Measurements from ENCODE around the gene FIGNL1. TPM values are rescaled to one million over a fixed set of nuclear protein-coding genes. Genes with fewer than 3 reads are reported as not detected.

The FIGNL1 gene
- total RNA-seq, 6 experiments from 2014 or later = 7.7 to 15.1 (median 12.4) TPM

DNA sequence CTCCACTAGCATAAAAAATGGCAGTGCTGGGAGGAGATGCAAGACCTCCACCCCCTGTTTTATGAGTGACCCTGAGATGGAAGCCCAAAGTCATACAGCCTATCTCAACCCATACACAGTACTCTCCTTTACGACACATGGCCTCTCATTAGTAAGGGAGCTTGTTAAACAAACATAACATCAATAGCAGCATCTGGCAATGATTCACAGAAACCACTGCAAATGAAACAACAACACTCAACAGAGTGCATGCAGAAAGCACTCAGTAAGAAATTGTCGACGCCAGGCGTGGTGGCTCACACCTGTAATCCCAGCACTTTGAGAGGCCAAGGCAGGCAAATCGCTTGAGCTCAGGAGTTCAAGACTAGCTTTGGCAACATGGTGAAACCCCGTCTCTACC is 27.5 kb upstream of the FIGNL1 start:
- Mint-ChIP-seq H3K27ac (no peak overlapping the region), H3K27me3 (ENCODE audit: insufficient read depth) (peaks cover 20% of the 10 kb centered on the region), H3K9me3 (no peaks in the 10 kb centered on the region), H3K36me3 (ENCODE audit: low read depth) (no peaks in the 10 kb centered on the region), H3K4me1 (ENCODE audit: low read depth) (no peaks in the 10 kb centered on the region), H3K4me3 (no peak overlapping the region)
- no peak for DNase-seq
- TF ChIP-seq, protein P1, sequence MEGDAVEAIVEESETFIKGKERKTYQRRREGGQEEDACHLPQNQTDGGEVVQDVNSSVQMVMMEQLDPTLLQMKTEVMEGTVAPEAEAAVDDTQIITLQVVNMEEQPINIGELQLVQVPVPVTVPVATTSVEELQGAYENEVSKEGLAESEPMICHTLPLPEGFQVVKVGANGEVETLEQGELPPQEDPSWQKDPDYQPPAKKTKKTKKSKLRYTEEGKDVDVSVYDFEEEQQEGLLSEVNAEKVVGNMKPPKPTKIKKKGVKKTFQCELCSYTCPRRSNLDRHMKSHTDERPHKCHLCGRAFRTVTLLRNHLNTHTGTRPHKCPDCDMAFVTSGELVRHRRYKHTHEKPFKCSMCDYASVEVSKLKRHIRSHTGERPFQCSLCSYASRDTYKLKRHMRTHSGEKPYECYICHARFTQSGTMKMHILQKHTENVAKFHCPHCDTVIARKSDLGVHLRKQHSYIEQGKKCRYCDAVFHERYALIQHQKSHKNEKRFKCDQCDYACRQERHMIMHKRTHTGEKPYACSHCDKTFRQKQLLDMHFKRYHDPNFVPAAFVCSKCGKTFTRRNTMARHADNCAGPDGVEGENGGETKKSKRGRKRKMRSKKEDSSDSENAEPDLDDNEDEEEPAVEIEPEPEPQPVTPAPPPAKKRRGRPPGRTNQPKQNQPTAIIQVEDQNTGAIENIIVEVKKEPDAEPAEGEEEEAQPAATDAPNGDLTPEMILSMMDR (IDR thresholded peaks at IDR 0.05) = no peak

DNA sequence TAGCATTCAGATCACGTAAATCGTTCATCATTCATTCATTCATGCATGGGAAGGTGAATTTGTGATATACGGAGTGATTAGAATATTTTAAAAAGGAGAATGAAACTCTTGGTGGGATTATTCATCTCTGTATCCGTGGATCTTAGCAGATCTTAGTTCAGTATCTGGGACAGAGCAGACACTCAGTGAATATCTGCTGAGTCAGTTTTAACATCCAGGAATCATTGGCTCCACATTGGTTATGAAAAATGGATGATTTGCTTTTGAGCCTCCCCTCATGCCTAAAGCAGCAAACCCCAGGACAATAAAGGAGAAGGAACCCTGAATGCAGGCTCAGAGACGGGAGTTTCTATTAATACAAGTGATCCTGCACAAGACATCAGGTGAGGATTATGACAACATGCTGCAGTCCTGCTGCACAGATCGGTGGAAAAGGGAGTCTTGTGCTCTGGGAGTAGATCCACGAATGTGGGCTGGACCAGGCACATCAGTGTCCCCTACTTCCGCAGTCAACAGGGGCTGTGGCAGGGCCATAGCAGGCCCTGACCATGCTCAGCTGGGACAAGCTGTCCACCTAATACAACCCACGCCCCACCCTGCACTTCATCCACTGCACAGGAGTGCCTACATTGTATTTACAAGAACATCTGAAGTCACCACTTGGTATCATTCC is 26.9 kb upstream of the FIGNL1 start:
- Mint-ChIP-seq H3K9me3 (no peaks in the 10 kb centered on the region), H3K4me3 (no peak overlapping the region), H3K27me3 (ENCODE audit: insufficient read depth) (peaks cover 17% of the 10 kb centered on the region), H3K4me1 (ENCODE audit: low read depth) (no peaks in the 10 kb centered on the region), H3K27ac (no peak overlapping the region), H3K36me3 (ENCODE audit: low read depth) (no peaks in the 10 kb centered on the region)
- TF ChIP-seq, protein P1 (IDR thresholded peaks at IDR 0.05) = no peak
- no peak for DNase-seq

DNA sequence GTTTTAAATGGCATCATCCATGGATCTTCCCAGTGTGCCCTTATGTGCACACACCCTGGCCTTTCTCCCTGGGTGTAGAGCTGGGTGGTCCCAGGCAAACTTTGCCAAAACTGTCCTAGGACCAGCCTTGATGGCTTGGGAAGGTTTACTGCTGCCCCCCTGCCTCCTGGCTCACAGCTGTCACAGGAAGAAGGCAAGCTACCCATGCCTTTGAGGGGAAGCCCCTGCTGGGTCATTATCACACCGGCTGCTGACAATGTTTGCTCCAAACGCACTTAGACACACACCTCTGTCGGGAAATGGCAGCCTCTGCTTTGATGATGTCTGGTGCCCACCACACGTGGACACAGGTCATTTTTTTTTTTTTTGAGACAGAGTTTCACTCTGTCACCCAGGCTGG is 25.2 kb upstream of the FIGNL1 start:
- TF ChIP-seq, protein P1 (IDR thresholded peaks at IDR 0.05) = no peak
- no peak overlapping the region for H3K4me3 Mint-ChIP-seq
- DNase-seq = no peak
- no peaks in the 10 kb centered on the region for H3K4me1 Mint-ChIP-seq (ENCODE audit: low read depth)
- peaks cover 23% of the 10 kb centered on the region for H3K27me3 Mint-ChIP-seq (ENCODE audit: insufficient read depth)
- no peaks in the 10 kb centered on the region for H3K9me3 Mint-ChIP-seq
- no peaks in the 10 kb centered on the region for H3K36me3 Mint-ChIP-seq (ENCODE audit: low read depth)
- H3K27ac Mint-ChIP-seq = no peak overlapping the region

DNA sequence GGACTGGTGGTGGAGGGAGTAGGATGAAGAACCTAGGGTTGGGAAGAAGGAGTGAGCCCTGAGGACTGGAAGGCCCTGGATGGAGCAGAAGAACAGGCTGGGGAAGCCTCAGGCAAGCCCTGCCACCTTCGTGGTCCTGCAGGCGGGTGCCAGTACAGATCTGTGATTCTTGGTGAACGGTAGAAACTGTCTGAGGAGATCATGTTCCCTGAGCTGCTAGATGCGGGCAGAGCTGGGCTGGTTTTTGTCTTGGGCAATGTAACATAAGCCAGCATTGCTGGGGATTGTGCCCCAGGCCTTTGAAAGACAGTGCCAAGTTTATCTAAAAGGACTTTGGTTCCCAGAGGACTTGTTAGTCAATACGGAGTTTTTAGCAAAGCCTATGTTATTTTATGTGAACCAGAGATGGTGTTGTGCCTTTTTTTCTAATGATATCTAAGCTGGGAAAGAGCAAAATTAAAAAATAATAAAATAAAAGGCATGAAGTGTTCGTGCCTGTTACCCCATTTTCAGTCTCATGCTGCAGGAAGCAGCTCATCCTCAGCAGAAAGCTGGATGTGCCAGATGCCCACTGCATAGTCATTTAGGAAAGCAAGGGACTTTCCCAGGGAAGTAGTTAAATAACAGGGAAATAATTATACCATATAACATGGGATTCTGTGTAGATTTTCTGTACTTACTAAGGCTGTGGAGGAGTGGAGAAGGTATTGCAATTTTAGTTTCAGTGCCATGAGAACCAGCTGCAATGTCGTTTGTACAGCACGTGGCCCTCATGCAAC is 24.4 kb upstream of the FIGNL1 start:
- Mint-ChIP-seq H3K4me3 (no peak overlapping the region), H3K27ac (no peak overlapping the region), H3K27me3 (ENCODE audit: insufficient read depth) (peaks cover 23% of the 10 kb centered on the region), H3K36me3 (ENCODE audit: low read depth) (no peaks in the 10 kb centered on the region), H3K9me3 (no peaks in the 10 kb centered on the region), H3K4me1 (ENCODE audit: low read depth) (no peaks in the 10 kb centered on the region)
- no peak for DNase-seq
- TF ChIP-seq, protein P1 (IDR thresholded peaks at IDR 0.05) = no peak

DNA sequence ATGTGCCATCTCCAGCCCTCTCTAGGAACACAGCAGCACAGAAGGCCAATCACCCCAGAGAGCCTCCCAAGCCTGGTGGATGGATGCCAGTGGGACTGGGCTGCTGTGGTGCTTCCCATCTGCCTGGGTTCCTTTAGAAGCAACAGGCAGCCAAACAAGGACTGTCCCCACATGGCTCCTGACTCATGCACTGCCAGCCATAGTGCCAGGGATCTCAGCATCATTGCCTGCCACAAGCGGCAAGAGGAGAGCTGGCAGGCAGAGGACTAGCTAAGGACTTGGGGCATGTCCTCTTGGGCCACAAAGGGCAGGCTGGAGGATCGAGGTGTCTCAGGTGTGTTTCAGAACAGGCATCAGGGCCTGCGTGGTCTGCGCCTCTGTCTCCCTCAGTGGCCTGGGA is 23.4 kb upstream of the FIGNL1 start:
- Mint-ChIP-seq H3K27ac (no peak overlapping the region), H3K9me3 (no peaks in the 10 kb centered on the region), H3K4me1 (ENCODE audit: low read depth) (no peaks in the 10 kb centered on the region), H3K4me3 (no peak overlapping the region), H3K36me3 (ENCODE audit: low read depth) (no peaks in the 10 kb centered on the region), H3K27me3 (ENCODE audit: insufficient read depth) (peaks cover 23% of the 10 kb centered on the region)
- no peak for DNase-seq
- TF ChIP-seq, protein P1 (IDR thresholded peaks at IDR 0.05) = no peak
